OCI-LY7 (cell line): ENCODE data around the gene KCTD5.

ENCODE experiments used
- EZH2phosphoT487 ChIP-seq: fragments of 200-600 bp; sonication (generic); IDR thresholded peaks from 2 replicates; pipeline ENCODE4 v1.6.1; 2018; ENCODE audit warnings: low read depth, borderline replicate concordance, mild to moderate bottlenecking, mixed run types, antibody characterized with exemption, low read length, moderate library complexity, mixed read lengths
- TF ChIP-seq, protein P1 (sequence below): fragments of 200-600 bp; sonication (generic); conservative IDR thresholded peaks from 2 replicates; pipeline ENCODE4 v1.5.1; 2014; ENCODE audit warnings: mild to moderate bottlenecking, antibody characterized with exemption, low read length, moderate library complexity, mixed read lengths

DNA sequence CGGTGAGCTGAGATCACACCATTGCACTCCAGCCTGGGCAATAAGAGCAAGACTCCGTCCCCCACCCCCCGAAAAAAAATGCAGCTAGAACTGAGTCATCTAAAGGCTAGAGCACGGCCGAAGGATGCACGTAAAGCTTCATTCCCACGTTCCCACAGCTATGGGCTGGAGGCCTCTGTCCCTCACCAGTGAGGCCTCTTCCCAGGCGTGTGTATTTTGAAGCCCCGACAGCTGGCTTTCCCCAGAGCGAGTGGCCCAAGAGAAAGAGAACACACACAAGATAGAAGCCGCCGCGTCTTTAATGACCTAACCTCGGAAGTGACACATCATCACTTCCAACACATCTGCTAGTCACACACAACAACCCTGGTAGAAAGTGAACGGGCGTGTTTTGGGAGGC, 6.6 kb upstream of the KCTD5 start:
- TF ChIP-seq, protein P1, sequence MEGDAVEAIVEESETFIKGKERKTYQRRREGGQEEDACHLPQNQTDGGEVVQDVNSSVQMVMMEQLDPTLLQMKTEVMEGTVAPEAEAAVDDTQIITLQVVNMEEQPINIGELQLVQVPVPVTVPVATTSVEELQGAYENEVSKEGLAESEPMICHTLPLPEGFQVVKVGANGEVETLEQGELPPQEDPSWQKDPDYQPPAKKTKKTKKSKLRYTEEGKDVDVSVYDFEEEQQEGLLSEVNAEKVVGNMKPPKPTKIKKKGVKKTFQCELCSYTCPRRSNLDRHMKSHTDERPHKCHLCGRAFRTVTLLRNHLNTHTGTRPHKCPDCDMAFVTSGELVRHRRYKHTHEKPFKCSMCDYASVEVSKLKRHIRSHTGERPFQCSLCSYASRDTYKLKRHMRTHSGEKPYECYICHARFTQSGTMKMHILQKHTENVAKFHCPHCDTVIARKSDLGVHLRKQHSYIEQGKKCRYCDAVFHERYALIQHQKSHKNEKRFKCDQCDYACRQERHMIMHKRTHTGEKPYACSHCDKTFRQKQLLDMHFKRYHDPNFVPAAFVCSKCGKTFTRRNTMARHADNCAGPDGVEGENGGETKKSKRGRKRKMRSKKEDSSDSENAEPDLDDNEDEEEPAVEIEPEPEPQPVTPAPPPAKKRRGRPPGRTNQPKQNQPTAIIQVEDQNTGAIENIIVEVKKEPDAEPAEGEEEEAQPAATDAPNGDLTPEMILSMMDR, result no peak
- TF ChIP-seq EZH2phosphoT487, result no peak
